Measurements from ENCODE around the gene RBAK.
"Not testable (repeated sequence)": the region's sequence is repeated elsewhere in the genome, so short reads cannot be mapped to it uniquely, and the experiment has no call there.

Gene RBAK

GRCh38 chr7:5020976-5021550, 24.6 kb upstream of the RBAK start:
- H2AK5ac ChIP-seq (ENCODE audit: low read length); H3K79me1 ChIP-seq (ENCODE audit: low read length); H3K23ac ChIP-seq (ENCODE audit: low read length); H3K4me3 ChIP-seq (ENCODE audit: low read depth, low read length); H4K12ac ChIP-seq (ENCODE audit: low read depth, low read length); H2BK12ac ChIP-seq (ENCODE audit: low read length); H3K4me1 ChIP-seq (ENCODE audit: control insufficient read depth in 1 of 2, insufficient read depth in 2 of 2, low read length in 2 of 2); H4K8ac ChIP-seq (ENCODE audit: low read depth, low read length); H3K27me3 ChIP-seq (ENCODE audit: insufficient read depth, low read length); H3K14ac ChIP-seq (ENCODE audit: low read length); H2AFZ ChIP-seq (ENCODE audit: insufficient read depth, low read length, poor library complexity); H3K9ac ChIP-seq (ENCODE audit: low read length); H3K4ac ChIP-seq (ENCODE audit: low read depth, low read length); H2BK5ac ChIP-seq (ENCODE audit: low read depth, low read length, poor library complexity); H3K79me2 ChIP-seq (ENCODE audit: control insufficient read depth, insufficient read depth, low read length, poor library complexity); H4K91ac ChIP-seq (ENCODE audit: low read depth, low read length); H2BK120ac ChIP-seq (ENCODE audit: insufficient read depth, low read length, poor library complexity); H3K27ac ChIP-seq (ENCODE audit: low read depth, low read length); H3K18ac ChIP-seq (ENCODE audit: low read length); DNase-seq; H3K4me2 ChIP-seq (ENCODE audit: low read length): not testable (repeated sequence)
- Histone ChIP-seq H3K9me3 (ENCODE audit: insufficient read depth, low read depth, low read length) (peaks cover 11% of the 10 kb centered on the region), H3K36me3 (ENCODE audit: control insufficient read depth in 1 of 2, insufficient read depth in 2 of 2, low read length in 2 of 2) (peaks cover 8 to 11% of the 10 kb centered on the region in 2 experiments)
- WGBS (ENCODE audit: extremely low coverage, insufficient coverage, insufficient read length): no CpG with 5 or more reads among the region's 14 CpGs

GRCh38 chr7:5023626-5024025, 22.0 kb upstream of the RBAK start:
- H3K79me2 ChIP-seq (ENCODE audit: control insufficient read depth, insufficient read depth, low read length, poor library complexity); H3K4me2 ChIP-seq (ENCODE audit: low read length); H2AK5ac ChIP-seq (ENCODE audit: low read length); H2BK120ac ChIP-seq (ENCODE audit: insufficient read depth, low read length, poor library complexity); H3K4me3 ChIP-seq (ENCODE audit: low read depth, low read length); H3K18ac ChIP-seq (ENCODE audit: low read length); H4K8ac ChIP-seq (ENCODE audit: low read depth, low read length); H3K4me1 ChIP-seq (ENCODE audit: control insufficient read depth in 1 of 2, insufficient read depth in 2 of 2, low read length in 2 of 2); H3K14ac ChIP-seq (ENCODE audit: low read length); H2BK12ac ChIP-seq (ENCODE audit: low read length); DNase-seq; H3K4ac ChIP-seq (ENCODE audit: low read depth, low read length); H4K91ac ChIP-seq (ENCODE audit: low read depth, low read length); H3K27ac ChIP-seq (ENCODE audit: low read depth, low read length); H2AFZ ChIP-seq (ENCODE audit: insufficient read depth, low read length, poor library complexity); H3K36me3 ChIP-seq (ENCODE audit: control insufficient read depth in 1 of 2, insufficient read depth in 2 of 2, low read length in 2 of 2); H2BK5ac ChIP-seq (ENCODE audit: low read depth, low read length, poor library complexity); H3K23ac ChIP-seq (ENCODE audit: low read length); H3K9ac ChIP-seq (ENCODE audit: low read length); H3K79me1 ChIP-seq (ENCODE audit: low read length); H4K12ac ChIP-seq (ENCODE audit: low read depth, low read length); H3K27me3 ChIP-seq (ENCODE audit: insufficient read depth, low read length): not testable (repeated sequence)
- WGBS (ENCODE audit: extremely low coverage, insufficient coverage, insufficient read length): no CpG with 5 or more reads among the region's 12 CpGs
- H3K9me3 ChIP-seq (ENCODE audit: insufficient read depth, low read depth, low read length): peaks cover 15% of the 10 kb centered on the region

- not testable (repeated sequence) for H3K14ac ChIP-seq (ENCODE audit: low read length); H2AK5ac ChIP-seq (ENCODE audit: low read length); H3K79me1 ChIP-seq (ENCODE audit: low read length); H3K23ac ChIP-seq (ENCODE audit: low read length); H3K27ac ChIP-seq (ENCODE audit: low read depth, low read length); H3K18ac ChIP-seq (ENCODE audit: low read length); H3K9ac ChIP-seq (ENCODE audit: low read length); H4K8ac ChIP-seq (ENCODE audit: low read depth, low read length); H3K4me2 ChIP-seq (ENCODE audit: low read length); H3K9me3 ChIP-seq (ENCODE audit: insufficient read depth, low read depth, low read length); H2BK12ac ChIP-seq (ENCODE audit: low read length); H3K4ac ChIP-seq (ENCODE audit: low read depth, low read length); H3K27me3 ChIP-seq (ENCODE audit: insufficient read depth, low read length); H3K4me3 ChIP-seq (ENCODE audit: low read depth, low read length); H4K91ac ChIP-seq (ENCODE audit: low read depth, low read length); H3K4me1 ChIP-seq (ENCODE audit: control insufficient read depth in 1 of 2, insufficient read depth in 2 of 2, low read length in 2 of 2); H3K79me2 ChIP-seq (ENCODE audit: control insufficient read depth, insufficient read depth, low read length, poor library complexity); H2AFZ ChIP-seq (ENCODE audit: insufficient read depth, low read length, poor library complexity); H4K12ac ChIP-seq (ENCODE audit: low read depth, low read length); DNase-seq; H2BK120ac ChIP-seq (ENCODE audit: insufficient read depth, low read length, poor library complexity); H3K36me3 ChIP-seq (ENCODE audit: control insufficient read depth in 1 of 2, insufficient read depth in 2 of 2, low read length in 2 of 2); H2BK5ac ChIP-seq (ENCODE audit: low read depth, low read length, poor library complexity)
- no CpG with 5 or more reads among the region's 14 CpGs for WGBS (ENCODE audit: extremely low coverage, insufficient coverage, insufficient read length)
These were observed 17.8 kb upstream of the RBAK start for GRCh38 chr7:5027796-5028410.

- H3K79me2 ChIP-seq (ENCODE audit: control insufficient read depth, insufficient read depth, low read length, poor library complexity); H3K79me1 ChIP-seq (ENCODE audit: low read length); H2AK5ac ChIP-seq (ENCODE audit: low read length); H4K91ac ChIP-seq (ENCODE audit: low read depth, low read length); H3K9me3 ChIP-seq (ENCODE audit: insufficient read depth, low read depth, low read length); H3K9ac ChIP-seq (ENCODE audit: low read length); H4K12ac ChIP-seq (ENCODE audit: low read depth, low read length); H2BK120ac ChIP-seq (ENCODE audit: insufficient read depth, low read length, poor library complexity); H3K23ac ChIP-seq (ENCODE audit: low read length); H4K8ac ChIP-seq (ENCODE audit: low read depth, low read length); H3K18ac ChIP-seq (ENCODE audit: low read length); H3K4ac ChIP-seq (ENCODE audit: low read depth, low read length); DNase-seq; H2AFZ ChIP-seq (ENCODE audit: insufficient read depth, low read length, poor library complexity); H3K36me3 ChIP-seq (ENCODE audit: control insufficient read depth in 1 of 2, insufficient read depth in 2 of 2, low read length in 2 of 2); H2BK5ac ChIP-seq (ENCODE audit: low read depth, low read length, poor library complexity); H3K27me3 ChIP-seq (ENCODE audit: insufficient read depth, low read length); H3K4me1 ChIP-seq (ENCODE audit: control insufficient read depth in 1 of 2, insufficient read depth in 2 of 2, low read length in 2 of 2); H3K4me3 ChIP-seq (ENCODE audit: low read depth, low read length); H3K27ac ChIP-seq (ENCODE audit: low read depth, low read length); H2BK12ac ChIP-seq (ENCODE audit: low read length); H3K14ac ChIP-seq (ENCODE audit: low read length); H3K4me2 ChIP-seq (ENCODE audit: low read length): not testable (repeated sequence)
- WGBS (ENCODE audit: extremely low coverage, insufficient coverage, insufficient read length): no CpG with 5 or more reads among the region's 10 CpGs
These were observed 12.5 kb upstream of the RBAK start for GRCh38 chr7:5033186-5033585.
